K562 (cell line): ENCODE data around the gene CCL4.

Experiments
- GTF2A2 ChIP-seq: IDR thresholded peaks from 2 replicates; pipeline ENCODE4 v1.6.1; 2016; ENCODE audit warnings: mild to moderate bottlenecking, missing genetic modification characterization, missing compliant biosample characterization
- HINFP ChIP-seq: fragments of 450-650 bp; conservative IDR thresholded peaks from 2 replicates; pipeline ENCODE4 v1.6.1; 2016; ENCODE audit warnings: missing genetic modification characterization, low read depth, mild to moderate bottlenecking, control low read depth, missing compliant biosample characterization
- KDM5B ChIP-seq: fragments of 200-600 bp; sonication (generic); IDR thresholded peaks from 2 replicates; pipeline ENCODE4 v1.6.1; 2012; ENCODE audit warnings: low read depth, mild to moderate bottlenecking, moderate library complexity, low read length, control low read depth, inconsistent platforms; ENCODE audit not compliant: insufficient replicate concordance
- MCM3 ChIP-seq: fragments of 450-650 bp; IDR thresholded peaks from 2 replicates; pipeline ENCODE4 v1.6.1; 2016
- POLR2A ChIP-seq: fragments of 450-650 bp; conservative IDR thresholded peaks from 2 replicates; pipeline ENCODE4 v1.6.1; 2016
- ZNF395 ChIP-seq: fragments of 200-800 bp; sonication (Bioruptor generic); IDR thresholded peaks from 2 replicates; pipeline ENCODE4 v1.6.1; 2017; ENCODE audit warnings: missing genetic modification characterization, missing compliant biosample characterization
- ZNF830 ChIP-seq: fragments of 250-450 bp; sonication (Bioruptor Pico); IDR thresholded peaks from 2 replicates; pipeline ENCODE4 v1.5.0; 2021; ENCODE audit warnings: mild to moderate bottlenecking

- TF ChIP-seq GTF2A2, result no peak
- TF ChIP-seq ZNF395 (CRISPR knock-in tag), result no peak
- TF ChIP-seq POLR2A, result no peak
- TF ChIP-seq KDM5B, result no peak
- TF ChIP-seq ZNF830 (CRISPR knock-in tag), result no peak
- TF ChIP-seq MCM3, result no peak
- no peak for TF ChIP-seq HINFP (tag)
Observed at GRCh38 chr17:36153895-36154610, 50.4 kb downstream of the CCL4 start.
